ENCODE measurements around the gene CDON. TPM values are rescaled to one million over a fixed set of nuclear protein-coding genes. Genes with fewer than 3 reads are reported as not detected.

CDON gene, protein sequence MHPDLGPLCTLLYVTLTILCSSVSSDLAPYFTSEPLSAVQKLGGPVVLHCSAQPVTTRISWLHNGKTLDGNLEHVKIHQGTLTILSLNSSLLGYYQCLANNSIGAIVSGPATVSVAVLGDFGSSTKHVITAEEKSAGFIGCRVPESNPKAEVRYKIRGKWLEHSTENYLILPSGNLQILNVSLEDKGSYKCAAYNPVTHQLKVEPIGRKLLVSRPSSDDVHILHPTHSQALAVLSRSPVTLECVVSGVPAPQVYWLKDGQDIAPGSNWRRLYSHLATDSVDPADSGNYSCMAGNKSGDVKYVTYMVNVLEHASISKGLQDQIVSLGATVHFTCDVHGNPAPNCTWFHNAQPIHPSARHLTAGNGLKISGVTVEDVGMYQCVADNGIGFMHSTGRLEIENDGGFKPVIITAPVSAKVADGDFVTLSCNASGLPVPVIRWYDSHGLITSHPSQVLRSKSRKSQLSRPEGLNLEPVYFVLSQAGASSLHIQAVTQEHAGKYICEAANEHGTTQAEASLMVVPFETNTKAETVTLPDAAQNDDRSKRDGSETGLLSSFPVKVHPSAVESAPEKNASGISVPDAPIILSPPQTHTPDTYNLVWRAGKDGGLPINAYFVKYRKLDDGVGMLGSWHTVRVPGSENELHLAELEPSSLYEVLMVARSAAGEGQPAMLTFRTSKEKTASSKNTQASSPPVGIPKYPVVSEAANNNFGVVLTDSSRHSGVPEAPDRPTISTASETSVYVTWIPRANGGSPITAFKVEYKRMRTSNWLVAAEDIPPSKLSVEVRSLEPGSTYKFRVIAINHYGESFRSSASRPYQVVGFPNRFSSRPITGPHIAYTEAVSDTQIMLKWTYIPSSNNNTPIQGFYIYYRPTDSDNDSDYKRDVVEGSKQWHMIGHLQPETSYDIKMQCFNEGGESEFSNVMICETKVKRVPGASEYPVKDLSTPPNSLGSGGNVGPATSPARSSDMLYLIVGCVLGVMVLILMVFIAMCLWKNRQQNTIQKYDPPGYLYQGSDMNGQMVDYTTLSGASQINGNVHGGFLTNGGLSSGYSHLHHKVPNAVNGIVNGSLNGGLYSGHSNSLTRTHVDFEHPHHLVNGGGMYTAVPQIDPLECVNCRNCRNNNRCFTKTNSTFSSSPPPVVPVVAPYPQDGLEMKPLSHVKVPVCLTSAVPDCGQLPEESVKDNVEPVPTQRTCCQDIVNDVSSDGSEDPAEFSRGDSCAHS (N-terminal part only)
- 10.3 and 10.7 TPM in 2 replicates for total RNA-seq
- polyA plus RNA-seq = 2.3 and 10.7 TPM in 2 replicates
- polyA plus RNA-seq (2012) = 1.5 and 6.1 TPM in 2 replicates
- polyA minus RNA-seq (ENCODE audit: low replicate concordance) = 2.2 and 13.6 TPM in 2 replicates

DNA sequence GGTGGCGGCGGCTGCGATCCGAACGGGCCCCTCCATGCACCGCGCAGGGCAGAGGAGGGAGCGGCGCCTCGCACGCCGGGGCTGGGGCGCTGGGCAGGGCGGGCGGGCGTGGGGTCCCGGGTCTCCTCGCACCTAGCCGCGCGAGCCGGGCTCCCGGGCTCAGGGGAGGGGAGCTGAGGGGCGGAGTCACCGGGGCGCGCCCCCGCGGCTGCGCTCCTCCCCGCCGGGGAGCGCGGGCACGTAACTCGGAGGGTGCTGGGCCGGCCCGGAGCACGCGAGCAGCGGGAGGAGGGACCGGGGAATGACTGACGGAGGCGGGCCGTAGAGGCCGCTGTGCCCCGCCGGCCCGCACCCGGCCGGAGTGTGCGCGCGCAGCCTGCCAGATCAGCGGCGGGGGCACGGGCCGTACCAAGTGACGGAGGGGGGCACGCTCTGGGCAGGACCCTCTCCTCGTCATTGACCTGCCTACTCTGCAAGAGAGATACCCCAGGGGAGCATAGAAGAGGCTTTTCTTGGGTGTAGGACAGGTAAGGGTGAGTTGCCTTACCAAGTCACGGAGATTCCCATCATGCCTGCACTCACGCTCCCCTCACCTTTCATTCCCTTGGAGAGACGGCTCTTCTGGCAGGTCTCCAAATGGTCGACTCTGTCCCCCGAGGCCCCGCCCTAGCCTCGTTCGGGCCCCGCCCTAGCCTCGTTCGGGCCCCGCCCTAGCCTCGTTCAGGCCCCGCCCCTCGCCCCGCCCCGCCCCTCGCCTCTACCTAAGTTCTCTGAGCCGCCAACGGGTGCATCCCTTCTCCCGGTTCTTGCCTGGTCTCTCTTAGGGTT is at the start of gene CDON:
CDON (minus strand) TSS at position 188 of the 828 bp plus-strand sequence. CDS start 39,390 bp downstream, outside the sequence.
- peak within 1 kb of the TSS; percentile 99 for H2AFZ ChIP-seq (ENCODE audit: low read length)
- TF ChIP-seq, protein P1, sequence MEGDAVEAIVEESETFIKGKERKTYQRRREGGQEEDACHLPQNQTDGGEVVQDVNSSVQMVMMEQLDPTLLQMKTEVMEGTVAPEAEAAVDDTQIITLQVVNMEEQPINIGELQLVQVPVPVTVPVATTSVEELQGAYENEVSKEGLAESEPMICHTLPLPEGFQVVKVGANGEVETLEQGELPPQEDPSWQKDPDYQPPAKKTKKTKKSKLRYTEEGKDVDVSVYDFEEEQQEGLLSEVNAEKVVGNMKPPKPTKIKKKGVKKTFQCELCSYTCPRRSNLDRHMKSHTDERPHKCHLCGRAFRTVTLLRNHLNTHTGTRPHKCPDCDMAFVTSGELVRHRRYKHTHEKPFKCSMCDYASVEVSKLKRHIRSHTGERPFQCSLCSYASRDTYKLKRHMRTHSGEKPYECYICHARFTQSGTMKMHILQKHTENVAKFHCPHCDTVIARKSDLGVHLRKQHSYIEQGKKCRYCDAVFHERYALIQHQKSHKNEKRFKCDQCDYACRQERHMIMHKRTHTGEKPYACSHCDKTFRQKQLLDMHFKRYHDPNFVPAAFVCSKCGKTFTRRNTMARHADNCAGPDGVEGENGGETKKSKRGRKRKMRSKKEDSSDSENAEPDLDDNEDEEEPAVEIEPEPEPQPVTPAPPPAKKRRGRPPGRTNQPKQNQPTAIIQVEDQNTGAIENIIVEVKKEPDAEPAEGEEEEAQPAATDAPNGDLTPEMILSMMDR (conservative IDR thresholded peaks at IDR 0.05 in 1 of 2, IDR thresholded peaks at IDR 0.05 in 1 of 2; ENCODE audit: low read depth in 1 of 2, low read length in 2 of 2) = no peak
- no peak for TF ChIP-seq EZH2 (IDR thresholded peaks at IDR 0.05; ENCODE audit: low read length, missing control alignments)
- peaks cover 17% of the 10 kb centered on the region for H3K27me3 ChIP-seq (ENCODE audit: control insufficient read depth, insufficient read depth, low read length)
- H3K4me1 ChIP-seq (ENCODE audit: control insufficient read depth, extremely low read depth, insufficient read depth, low read length) = no peaks in the 10 kb centered on the region
- peak within 1 kb of the TSS; percentile 86 for H3K9ac ChIP-seq (ENCODE audit: insufficient read depth, low read length)
- H3K36me3 ChIP-seq (ENCODE audit: control insufficient read depth, insufficient read depth, low read length) = no peaks in the 10 kb centered on the region
- H3K27ac ChIP-seq (ENCODE audit: insufficient read depth, low read length) = peak within 1 kb of the TSS; percentile 65
- peak within 1 kb of the TSS; percentile 42 to 79 (median 64) for H3K4me3 ChIP-seq (replicated peaks in 1 of 4; ENCODE audit: control extremely low read depth in 1 of 4, insufficient read depth in 1 of 4, low read depth in 3 of 4, low read length in 4 of 4)
- H3K4me2 ChIP-seq (ENCODE audit: extremely low read depth, insufficient read depth, low read length) = peak within 1 kb of the TSS; percentile 98
- no peaks in the 10 kb centered on the region for H4K20me1 ChIP-seq (ENCODE audit: control insufficient read depth, extremely low read depth, insufficient read depth, low read length)
- H3K79me2 ChIP-seq (ENCODE audit: control insufficient read depth, insufficient read depth, low read length) = no peaks in the 10 kb centered on the region
- no peaks in the 10 kb centered on the region for H3K9me3 ChIP-seq (ENCODE audit: control insufficient read depth, insufficient read depth, low read depth, low read length)
- DNase-seq (ENCODE audit: low read depth in 2 of 2) = peak; percentile 86 to 93

DNA sequence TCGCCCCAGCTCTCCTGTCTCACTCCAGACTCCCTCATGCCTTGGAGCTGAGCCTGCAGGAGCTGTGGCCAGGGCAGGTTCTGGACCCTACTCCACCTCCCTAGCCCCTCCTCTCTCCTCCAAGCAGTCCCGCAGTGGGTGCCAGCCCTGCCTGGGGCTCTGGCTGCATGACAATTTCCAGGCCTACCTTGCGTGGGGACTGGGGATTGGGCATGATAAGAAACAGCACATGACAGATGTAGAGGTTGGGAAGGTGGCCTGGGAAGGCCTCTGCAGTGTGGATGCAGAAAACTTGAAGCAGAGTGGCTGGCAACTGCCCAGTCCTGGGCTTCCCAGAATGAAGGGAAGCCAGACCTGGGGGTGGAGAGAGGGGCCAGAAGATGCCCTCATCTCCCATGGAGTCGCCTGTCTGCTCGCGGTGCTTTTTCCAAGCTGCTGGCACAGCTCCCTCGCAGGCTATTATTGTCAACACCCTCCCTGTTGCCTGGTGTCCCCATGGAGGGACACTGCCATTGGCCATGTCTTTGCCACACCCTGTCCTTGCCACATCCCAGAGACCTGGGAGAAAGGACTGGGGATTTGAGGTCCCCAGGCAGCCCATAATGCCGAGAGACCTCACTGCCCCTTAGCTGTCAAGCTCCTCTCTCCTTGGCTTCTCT is 48.9 kb upstream of the CDON start:
- H3K36me3 ChIP-seq (ENCODE audit: control insufficient read depth, insufficient read depth, low read length) = no peaks in the 10 kb centered on the region
- no peak overlapping the region for H3K4me2 ChIP-seq (ENCODE audit: extremely low read depth, insufficient read depth, low read length)
- H3K9me3 ChIP-seq (ENCODE audit: control insufficient read depth, insufficient read depth, low read depth, low read length) = no peaks in the 10 kb centered on the region
- H3K4me1 ChIP-seq (ENCODE audit: control insufficient read depth, extremely low read depth, insufficient read depth, low read length) = peaks cover 30% of the 10 kb centered on the region
- H2AFZ ChIP-seq (ENCODE audit: low read length) = no peak overlapping the region
- DNase-seq (ENCODE audit: low read depth in 2 of 2) = no peak
- no peak overlapping the region for H3K4me3 ChIP-seq (replicated peaks in 1 of 4; ENCODE audit: control extremely low read depth in 1 of 4, insufficient read depth in 1 of 4, low read depth in 3 of 4, low read length in 4 of 4)
- H3K79me2 ChIP-seq (ENCODE audit: control insufficient read depth, insufficient read depth, low read length) = no peaks in the 10 kb centered on the region
- no peak overlapping the region for H3K9ac ChIP-seq (ENCODE audit: insufficient read depth, low read length)
- H3K27ac ChIP-seq (ENCODE audit: insufficient read depth, low read length) = no peak overlapping the region
- no peaks in the 10 kb centered on the region for H3K27me3 ChIP-seq (ENCODE audit: control insufficient read depth, insufficient read depth, low read length)
- no peaks in the 10 kb centered on the region for H4K20me1 ChIP-seq (ENCODE audit: control insufficient read depth, extremely low read depth, insufficient read depth, low read length)
- TF ChIP-seq EZH2 (IDR thresholded peaks at IDR 0.05; ENCODE audit: low read length, missing control alignments) = no peak
- TF ChIP-seq, protein P1 (conservative IDR thresholded peaks at IDR 0.05 in 1 of 2, IDR thresholded peaks at IDR 0.05 in 1 of 2; ENCODE audit: low read depth in 1 of 2, low read length in 2 of 2) = no peak
